Activated naive CD4-positive, alpha-beta T cell treated with anti-CD3 and anti-CD28 coated beads, Interleukin-2, amount 50 U/mL, for 72 hours (primary cell): ENCODE measurements around the gene MAP2K1. TPM values are rescaled to one million over a fixed set of nuclear protein-coding genes. Genes with fewer than 3 reads are reported as not detected.
"Not testable (repeated sequence)": the region's sequence is repeated elsewhere in the genome, so short reads cannot be mapped to it uniquely, and the experiment has no call there.

Source experiments
- ATAC-seq, 2 donors: fragments of 150-1000 bp; cut with Tn5 transposase; 2 replicates each; pipeline ENCODE4 v1.10.0; 2021; ENCODE audit warnings: mild to moderate bottlenecking in 2 of 2, moderate library complexity in 2 of 2
- DNase-seq, 2 donors: peaks; one replicate each; pipeline ENCODE4 v3.0.0; 2021 to 2022; ENCODE audit warnings: low spot score in 2 of 2
- H3K27ac Mint-ChIP-seq, 2 donors: one replicate each; pipeline ENCODE4 v1.8.0; 2022; ENCODE audit warnings: mild to moderate bottlenecking in 2 of 2, mixed read lengths in 2 of 2
- H3K36me3 Mint-ChIP-seq, 2 donors: one replicate each; pipeline ENCODE4 v1.8.0; 2022; ENCODE audit warnings: mixed read lengths in 2 of 2
- H3K9me3 Mint-ChIP-seq, 2 donors: one replicate each; pipeline ENCODE4 v1.8.0; 2022; ENCODE audit warnings: mixed read lengths in 2 of 2
- total RNA-seq, 2 donors: library from RNA; stranded (reverse); gene quantifications; one replicate each; pipeline ENCODE4 v1.2.3, GENCODE V29; 2022

Gene MAP2K1
- total RNA-seq = 100 to 1,000 TPM in 1 of 2 donors, 10 to 100 TPM in 1; 78.8 to 131 TPM

GRCh38 chr15:66386204-66387123 lies at the start of gene MAP2K1:
Gene MAP2K1, plus strand, starts transcription at chr15:66386912. Its CDS starts 436 bp downstream, at chr15:66387348.
- Mint-ChIP-seq H3K9me3 (no peaks in the 10 kb centered on the region), H3K27ac (peak within 1 kb of the TSS; percentile 90 to 98), H3K36me3 (peaks cover 17 to 35% of the 10 kb centered on the region in 2 donors)
- peak; percentile 97 to 98 for DNase-seq
- ATAC-seq = peak; percentile 85 to 88

GRCh38 chr15:66348530-66348929 lies 38.2 kb upstream of the MAP2K1 start:
- not testable (repeated sequence) for H3K27ac Mint-ChIP-seq, H3K9me3 Mint-ChIP-seq, ATAC-seq, DNase-seq
- peaks cover 5 to 24% of the 10 kb centered on the region in 2 donors for H3K36me3 Mint-ChIP-seq

GRCh38 chr15:66356077-66356358 lies 30.7 kb upstream of the MAP2K1 start:
- Mint-ChIP-seq H3K36me3 (peaks cover 16 to 26% of the 10 kb centered on the region in 2 donors), H3K27ac (peak overlapping the region; percentile 94 to 99), H3K9me3 (no peaks in the 10 kb centered on the region)
- no peak for DNase-seq
- no peak for ATAC-seq

GRCh38 chr15:66356359-66357236 lies 30.1 kb upstream of the MAP2K1 start, which contains the start of gene TIPIN:
Gene TIPIN, minus strand, starts transcription at chr15:66356685. Its CDS starts 3,738 bp downstream, at chr15:66352947.
- peaks cover 16 to 26% of the 10 kb centered on the region in 2 donors for H3K36me3 Mint-ChIP-seq
- DNase-seq = peak; percentile 97 to 98
- ATAC-seq = peak; percentile 97 to 99
- peak within 1 kb of the TSS; percentile 94 to 99 for H3K27ac Mint-ChIP-seq
- no peaks in the 10 kb centered on the region for H3K9me3 Mint-ChIP-seq

- Mint-ChIP-seq H3K9me3 (no peaks in the 10 kb centered on the region), H3K27ac (no peak overlapping the region), H3K36me3 (peaks cover 10 to 12% of the 10 kb centered on the region in 2 donors)
- DNase-seq (no peak), ATAC-seq (no peak)
These were observed 27.0 kb upstream of the MAP2K1 start for GRCh38 chr15:66359740-66360139.

- not testable (repeated sequence) for DNase-seq, ATAC-seq, H3K27ac Mint-ChIP-seq, H3K9me3 Mint-ChIP-seq, H3K36me3 Mint-ChIP-seq
These were observed 24.8 kb upstream of the MAP2K1 start for GRCh38 chr15:66361745-66362460.

GRCh38 chr15:66362776-66363175 lies 23.9 kb upstream of the MAP2K1 start:
- no peak for DNase-seq
- ATAC-seq = no peak
- H3K36me3 Mint-ChIP-seq = no peaks in the 10 kb centered on the region

GRCh38 chr15:66364944-66365528 lies 21.7 kb upstream of the MAP2K1 start:
- ATAC-seq = no peak
- Mint-ChIP-seq H3K36me3 (no peaks in the 10 kb centered on the region), H3K9me3 (no peaks in the 10 kb centered on the region)

More at GRCh38 chr15:66362776-66363175, 23.9 kb upstream of the MAP2K1 start:
- Mint-ChIP-seq H3K9me3 (no peaks in the 10 kb centered on the region), H3K27ac (no peak overlapping the region)

GRCh38 chr15:66369773-66370651 lies 16.7 kb upstream of the MAP2K1 start:
- peaks cover 0 to 4% of the 10 kb centered on the region in 2 donors for H3K9me3 Mint-ChIP-seq
- peak; percentile 83 to 91 for ATAC-seq
- DNase-seq = peak in 1 of 2 donors; percentile 18
- peak overlapping the region; percentile 90 to 96 for H3K27ac Mint-ChIP-seq
- peaks cover 0 to 11% of the 10 kb centered on the region in 2 donors for H3K36me3 Mint-ChIP-seq

More at GRCh38 chr15:66364944-66365528, 21.7 kb upstream of the MAP2K1 start:
- H3K27ac Mint-ChIP-seq = no peak overlapping the region
- DNase-seq = no peak

- peaks cover 0 to 5% of the 10 kb centered on the region in 2 donors for H3K9me3 Mint-ChIP-seq
- no peak overlapping the region for H3K27ac Mint-ChIP-seq
- ATAC-seq = no peak
- peaks cover 0 to 13% of the 10 kb centered on the region in 2 donors for H3K36me3 Mint-ChIP-seq
- no peak for DNase-seq
These were observed 12.5 kb upstream of the MAP2K1 start for GRCh38 chr15:66374179-66374578.

GRCh38 chr15:66378814-66379430 lies 7.8 kb upstream of the MAP2K1 start:
- ATAC-seq (no peak), DNase-seq (no peak)
- peaks cover 0 to 5% of the 10 kb centered on the region in 2 donors for H3K9me3 Mint-ChIP-seq
- H3K27ac Mint-ChIP-seq = no peak overlapping the region
- H3K36me3 Mint-ChIP-seq = peaks cover 0 to 13% of the 10 kb centered on the region in 2 donors

- not testable (repeated sequence) for H3K9me3 Mint-ChIP-seq, H3K27ac Mint-ChIP-seq, H3K36me3 Mint-ChIP-seq, DNase-seq, ATAC-seq
These were observed 5.3 kb upstream of the MAP2K1 start for GRCh38 chr15:66381376-66381775.

- DNase-seq (peak; percentile 74 to 82), ATAC-seq (peak; percentile 62 to 64)
- H3K27ac Mint-ChIP-seq = peak overlapping the region; percentile 89 to 90
- H3K36me3 Mint-ChIP-seq = peaks cover 17 to 43% of the 10 kb centered on the region in 2 donors
- H3K9me3 Mint-ChIP-seq = no peaks in the 10 kb centered on the region
These were observed 691 bp downstream of the MAP2K1 start for GRCh38 chr15:66387163-66388042.

- no peaks in the 10 kb centered on the region for H3K9me3 Mint-ChIP-seq
- no peak for DNase-seq
- H3K36me3 Mint-ChIP-seq = peaks cover 17 to 47% of the 10 kb centered on the region in 2 donors
- H3K27ac Mint-ChIP-seq = peak overlapping the region; percentile 89 to 90
- ATAC-seq = no peak
These were observed 1.3 kb downstream of the MAP2K1 start for GRCh38 chr15:66388043-66388363.
